HepG2 (cell line): ENCODE data around the gene NMRAL1. TPM values are rescaled to one million over a fixed set of nuclear protein-coding genes. Genes with fewer than 3 reads are reported as not detected.

Experiments used
- ATAC-seq: fragments of 200-7000 bp; cut with Tn5 transposase; 3 replicates; pipeline ENCODE4 v1.9.1; 2020; ENCODE audit warnings: mild to moderate bottlenecking, moderate library complexity
- BruUV-seq: library from RNA; stranded (reverse); fragments of 400-500 nt; replicated peaks from 2 replicates; lab custom pipeline; 2021; lab: Mats Ljungman, UMichigan
- CTCF ChIA-PET: fragments of 300-600 bp; formaldehyde crosslinking; extraction: SDS; loops from one replicate; lab custom pipeline; 2021; ENCODE audit warnings: low total read pairs, inconsistent platforms, low intra/inter-chr PET ratio; lab: Yijun Ruan, JAX
- POLR2A ChIA-PET: fragments of 350-600 bp; sonication (Branson Sonifier 250); formaldehyde crosslinking; loops from one replicate; lab custom pipeline; 2020; ENCODE audit warnings: antibody characterized with exemption, inconsistent platforms; lab: Yijun Ruan, JAX
- DNase-seq: peaks from one replicate; pipeline ENCODE4 v3.0.0-alpha.2; 2015; ENCODE audit warnings: low spot score
- FAIRE-seq: peaks from 3 replicates; lab custom pipeline; 2011; peaks lifted over from hg19 to GRCh38; lab: Jason Lieb, UNC
- H2AFZ ChIP-seq: one replicate; pipeline ENCODE4 v1.6.1; 2011; ENCODE audit warnings: low read length, inconsistent platforms
- H3K27ac ChIP-seq: fragments of 300-600 bp; 3 replicates; pipeline ENCODE4 v1.8.0; 2011; ENCODE audit warnings: mixed run types, mild to moderate bottlenecking, mixed read lengths, low read length, inconsistent platforms; ENCODE audit not compliant: insufficient read depth; ENCODE audit errors: extremely low read length
- H3K27me3 ChIP-seq, 2 experiments: fragments of 200-600 bp in 1 of 2; 2 replicates in 1 of 2; 3 replicates in 1 of 2; pipeline versions ENCODE4 v1.6.0 to v1.8.0; 2011; ENCODE audit warnings: low read length in 2 of 2, mild to moderate bottlenecking in 2 of 2, moderate library complexity in 2 of 2, inconsistent platforms in 1 of 2; ENCODE audit not compliant: insufficient read depth in 2 of 2, control insufficient read depth in 1 of 2
- H3K36me3 ChIP-seq, 2 experiments: fragments of 200-600 bp in 1 of 2; replicated peaks in 1 of 2; 2 replicates in 1 of 2; 3 replicates in 1 of 2; pipeline versions ENCODE4 v1.5.1 to v1.8.0; 2011; ENCODE audit warnings: low read length in 2 of 2, inconsistent platforms in 1 of 2; ENCODE audit not compliant: insufficient read depth in 2 of 2, control insufficient read depth in 1 of 2
- H3K4me1 ChIP-seq: 2 replicates; pipeline ENCODE4 v1.5.1; 2012; ENCODE audit warnings: low read length, inconsistent platforms; ENCODE audit not compliant: insufficient read depth
- H3K4me2 ChIP-seq: 2 replicates; pipeline ENCODE4 v1.6.0; 2011; ENCODE audit warnings: low read depth, low read length, inconsistent platforms
- H3K4me3 ChIP-seq, 3 experiments: fragments of 200-600 bp in 1 of 3; sonication (generic), shearing (Covaris generic) in 1 of 3; replicated peaks in 1 of 3; 2 replicates each; pipeline ENCODE4 v1.5.1; 2011 to 2016; ENCODE audit warnings: low read length in 3 of 3, inconsistent platforms in 2 of 3, low read depth in 2 of 3, mild to moderate bottlenecking in 2 of 3, control low read depth in 1 of 3, mixed read lengths in 1 of 3; ENCODE audit not compliant: insufficient read depth in 1 of 3
- H3K79me2 ChIP-seq: one replicate; pipeline ENCODE4 v1.6.1; 2011; ENCODE audit warnings: low read length, inconsistent platforms; ENCODE audit not compliant: insufficient read depth
- H3K9ac ChIP-seq: 2 replicates; pipeline ENCODE4 v1.6.0; 2011; ENCODE audit warnings: mild to moderate bottlenecking, low read depth, low read length, inconsistent platforms; ENCODE audit not compliant: insufficient read depth
- H3K9me3 ChIP-seq: 2 replicates; pipeline ENCODE4 v1.5.1; 2012; ENCODE audit warnings: mild to moderate bottlenecking, low read length
- H4K20me1 ChIP-seq: 2 replicates; pipeline ENCODE4 v1.6.0; 2011; ENCODE audit warnings: inconsistent platforms, mild to moderate bottlenecking, low read length, moderate library complexity; ENCODE audit not compliant: insufficient read depth
- ATF7-NPFF ChIP-seq: sonication (generic); formaldehyde crosslinking; IDR thresholded peaks from 2 replicates; pipeline ENCODE4 v1.8.1; 2023; ENCODE audit warnings: mild to moderate bottlenecking, low read depth, missing genetic modification reagents, moderate library complexity
- BCL6 ChIP-seq: IDR thresholded peaks from 2 replicates; pipeline ENCODE4 v1.6.1; 2016; ENCODE audit warnings: missing genetic modification reagents, missing compliant biosample characterization
- HCFC1 ChIP-seq: fragments of 150-350 bp; IDR thresholded peaks from 2 replicates; pipeline ENCODE4 v1.6.1; 2014; ENCODE audit warnings: low read depth, low read length
- HOXA7 ChIP-seq: sonication (generic); formaldehyde crosslinking; IDR thresholded peaks from 2 replicates; pipeline ENCODE4 v1.8.1; 2022; ENCODE audit warnings: mild to moderate bottlenecking, missing genetic modification reagents, moderate library complexity
- NAIF1 ChIP-seq: sonication (generic); formaldehyde crosslinking; IDR thresholded peaks from 2 replicates; pipeline ENCODE4 v1.5.0; 2020; ENCODE audit warnings: mild to moderate bottlenecking, missing genetic modification reagents, borderline replicate concordance
- NFRKB ChIP-seq: fragments of 450-650 bp; IDR thresholded peaks from 2 replicates; pipeline ENCODE4 v1.6.1; 2017
- SKI ChIP-seq: fragments of 450-650 bp; IDR thresholded peaks from one replicate; pipeline ENCODE4 v1.6.1; 2018; ENCODE audit warnings: mild to moderate bottlenecking; ENCODE audit not compliant: partially characterized antibody
- ZBTB1 ChIP-seq: sonication (generic); formaldehyde crosslinking; IDR thresholded peaks from 2 replicates; pipeline ENCODE4 v1.4.0; 2020; ENCODE audit warnings: missing genetic modification reagents, borderline replicate concordance
- ZBTB7A ChIP-seq: sonication (generic); formaldehyde crosslinking; IDR thresholded peaks from 2 replicates; pipeline ENCODE4 v1.8.0; 2022; ENCODE audit warnings: mild to moderate bottlenecking, missing genetic modification reagents
- ZKSCAN5 ChIP-seq: sonication (generic); formaldehyde crosslinking; IDR thresholded peaks from 2 replicates; pipeline ENCODE4 v1.5.1; 2020; ENCODE audit warnings: mild to moderate bottlenecking, missing genetic modification reagents
- ZNF251 ChIP-seq: sonication (generic); formaldehyde crosslinking; IDR thresholded peaks from 2 replicates; pipeline ENCODE4 v1.9.0; 2021; ENCODE audit warnings: mild to moderate bottlenecking, missing genetic modification reagents
- ZNF430 ChIP-seq: sonication (generic); formaldehyde crosslinking; IDR thresholded peaks from 2 replicates; pipeline ENCODE4 v1.9.0; 2021; ENCODE audit warnings: mild to moderate bottlenecking, missing genetic modification reagents
- WGBS: methylation state at CpG from one replicate; pipeline ENCODE4 v1.1.6; 2017; ENCODE audit warnings: low lambda C conversion rate; 5-methylcytosine and 5-hydroxymethylcytosine counted together
- in situ Hi-C: cut with HindIII; loops from 2 replicates; pipeline ENCODE4 v1.10.0; 2017; ENCODE audit warnings: low pct_unique_long_range_greater_than_20kb; ENCODE audit not compliant: extremely low pct_ligation_motif_present
- intact Hi-C: fragments of 100-400 bp; cut with micrococcal nuclease; formaldehyde crosslinking; loops from one replicate; pipeline ENCODE4 v1.10.0; 2022; ENCODE audit not compliant: unreplicated experiment
- polyA plus RNA-seq, 8 experiments: library from polyadenylated mRNA; depleted of rRNA in 3 of 8; stranded (reverse) in 7 of 8; unstranded in 1 of 8; fragments of >200 nt; fragmentation: Illumina TruSeq in 4 of 8; extraction: Trizol in 4 of 8; gene quantifications; 2 replicates each; pipeline versions ENCODE4 v1.2.1 to v1.2.3, GENCODE V29; 2011 to 2016; ENCODE audit warnings: low read depth in 4 of 8, missing spikeins in 1 of 8, mixed read lengths in 1 of 8; ENCODE audit not compliant: insufficient read depth in 1 of 8
- total RNA-seq, 5 experiments: library from RNA; depleted of rRNA; stranded (reverse); fragments of >200 nt; fragmentation: Illumina TruSeq; extraction: Trizol; gene quantifications; 2 replicates each; pipeline ENCODE4 v1.2.3, GENCODE V29; 2016; ENCODE audit warnings: low read depth in 1 of 5
- TF ChIP-seq, protein P1 (sequence below): sonication (generic); formaldehyde crosslinking; IDR thresholded peaks from 2 replicates; pipeline ENCODE4 v1.5.1; 2020; ENCODE audit warnings: missing genetic modification reagents, mild to moderate bottlenecking, borderline replicate concordance
- TF ChIP-seq, protein P2 (sequence below): sonication (generic); formaldehyde crosslinking; IDR thresholded peaks from 2 replicates; pipeline ENCODE4 v1.4.0; 2020; ENCODE audit warnings: missing genetic modification reagents
- TF ChIP-seq, protein P3 (sequence below): sonication (generic); formaldehyde crosslinking; IDR thresholded peaks from 2 replicates; pipeline ENCODE4 v1.4.0; 2020; ENCODE audit warnings: mild to moderate bottlenecking, missing genetic modification reagents, borderline replicate concordance

NMRAL1 gene
- total and polyA plus RNA-seq, 2 of the 13 experiments (the other 11 are each of a cell fraction or from before 2014, with no cell fraction given): 30.8 to 33.1 TPM

DNA sequence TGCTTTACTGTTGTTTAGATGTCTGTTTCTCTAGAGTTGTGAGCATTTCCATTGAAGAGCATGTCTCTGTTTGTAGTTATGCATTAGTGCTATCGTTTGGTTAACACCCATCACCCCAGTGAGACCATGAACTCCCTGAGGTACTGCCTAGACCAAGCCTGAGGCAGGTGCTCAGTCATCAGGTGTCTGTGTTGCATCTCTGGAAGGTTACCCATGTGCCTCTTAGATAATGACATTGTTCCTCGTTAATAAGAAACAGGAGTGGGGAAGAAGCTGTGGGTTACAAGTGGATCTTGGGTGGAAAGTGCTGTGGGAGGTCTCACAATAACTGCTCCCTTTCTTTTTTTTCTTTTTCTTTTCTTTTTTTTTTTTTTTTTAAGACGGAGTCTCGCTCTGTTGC is 30.4 kb downstream of the NMRAL1 start:
- no TSS peak for BruUV-seq
- no peaks in the 10 kb centered on the region for H3K79me2 ChIP-seq
- ATAC-seq (no peak), DNase-seq (no peak), FAIRE-seq (no peak)
- POLR2A ChIA-PET: interaction anchor here (1.7 kb wide), 1 partner anchor 18 kb away, joined by 3 read pairs; no protein-coding TSS in a partner anchor
- in situ Hi-C loops: no loop called here
- no peak overlapping the region for H3K4me2 ChIP-seq
- no peak for TF ChIP-seq BCL6
- TF ChIP-seq ZBTB1 (CRISPR knock-in tag): no peak
- TF ChIP-seq ATF7-NPFF: no peak
- TF ChIP-seq NFRKB: no peak
- no peak for TF ChIP-seq ZNF430 (CRISPR knock-in tag)
- TF ChIP-seq ZNF251 (CRISPR knock-in tag): no peak
- intact Hi-C loops: no loop called here
- CTCF ChIA-PET: no interaction called here
- H3K36me3 ChIP-seq: peaks cover 45 to 70% of the 10 kb centered on the region in 2 experiments
- H3K4me3 ChIP-seq: no peak overlapping the region
- H3K27ac ChIP-seq: no peak overlapping the region
- 91% methylated on average over 4 of the region's 4 CpGs for WGBS
- no peaks in the 10 kb centered on the region for H3K9me3 ChIP-seq
- no peaks in the 10 kb centered on the region for H4K20me1 ChIP-seq
- no peak overlapping the region for H3K9ac ChIP-seq
- no peaks in the 10 kb centered on the region for H3K27me3 ChIP-seq
- H2AFZ ChIP-seq: no peak overlapping the region
- no peaks in the 10 kb centered on the region for H3K4me1 ChIP-seq

DNA sequence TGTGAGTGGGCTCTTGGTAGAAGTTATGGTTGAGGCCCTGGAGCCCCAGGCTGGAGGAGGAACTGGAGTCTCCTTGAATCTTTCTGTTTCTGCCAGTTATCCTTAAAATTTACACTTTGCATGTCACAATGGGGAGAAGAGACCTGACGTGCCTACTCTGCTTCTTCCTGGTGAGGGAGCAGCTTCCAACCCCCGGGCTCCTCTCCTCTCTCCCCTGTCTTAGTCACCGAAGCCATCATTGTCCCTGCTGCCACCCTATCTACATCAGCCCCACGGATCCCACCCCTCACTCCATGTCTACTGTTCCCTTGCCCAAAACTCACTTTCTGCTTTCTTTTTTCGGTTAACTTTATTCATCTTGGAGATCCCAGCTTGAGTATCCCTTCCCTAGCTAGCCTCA is 31.2 kb downstream of the NMRAL1 start:
- BruUV-seq: no TSS peak
- FAIRE-seq (no peak), ATAC-seq (no peak), DNase-seq (no peak)
- 95% methylated on average over 5 of the region's 5 CpGs for WGBS
- Histone ChIP-seq H3K27me3 (no peaks in the 10 kb centered on the region), H3K9me3 (no peaks in the 10 kb centered on the region), H3K4me1 (no peaks in the 10 kb centered on the region), H3K79me2 (no peaks in the 10 kb centered on the region), H3K4me2 (no peak overlapping the region), H3K4me3 (no peak overlapping the region), H4K20me1 (no peaks in the 10 kb centered on the region), H3K9ac (no peak overlapping the region), H3K27ac (no peak overlapping the region), H2AFZ (no peak overlapping the region), H3K36me3 (peaks cover 42 to 67% of the 10 kb centered on the region in 2 experiments)
- POLR2A ChIA-PET: interaction anchor here (1.7 kb wide), 1 partner anchor 17 kb away, joined by 3 read pairs; no protein-coding TSS in a partner anchor
- in situ Hi-C loops (no loop called here), intact Hi-C loops (no loop called here)
- CTCF ChIA-PET: no interaction called here
- TF ChIP-seq ZKSCAN5 (no peak), HCFC1 (no peak), NAIF1 (CRISPR knock-in tag) (no peak), SKI (no peak), HOXA7 (CRISPR knock-in tag) (no peak), ZBTB7A (CRISPR knock-in tag) (no peak)
- TF ChIP-seq, protein P1, sequence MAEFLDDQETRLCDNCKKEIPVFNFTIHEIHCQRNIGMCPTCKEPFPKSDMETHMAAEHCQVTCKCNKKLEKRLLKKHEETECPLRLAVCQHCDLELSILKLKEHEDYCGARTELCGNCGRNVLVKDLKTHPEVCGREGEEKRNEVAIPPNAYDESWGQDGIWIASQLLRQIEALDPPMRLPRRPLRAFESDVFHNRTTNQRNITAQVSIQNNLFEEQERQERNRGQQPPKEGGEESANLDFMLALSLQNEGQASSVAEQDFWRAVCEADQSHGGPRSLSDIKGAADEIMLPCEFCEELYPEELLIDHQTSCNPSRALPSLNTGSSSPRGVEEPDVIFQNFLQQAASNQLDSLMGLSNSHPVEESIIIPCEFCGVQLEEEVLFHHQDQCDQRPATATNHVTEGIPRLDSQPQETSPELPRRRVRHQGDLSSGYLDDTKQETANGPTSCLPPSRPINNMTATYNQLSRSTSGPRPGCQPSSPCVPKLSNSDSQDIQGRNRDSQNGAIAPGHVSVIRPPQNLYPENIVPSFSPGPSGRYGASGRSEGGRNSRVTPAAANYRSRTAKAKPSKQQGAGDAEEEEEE (CRISPR knock-in tag): no peak
- TF ChIP-seq, protein P2, sequence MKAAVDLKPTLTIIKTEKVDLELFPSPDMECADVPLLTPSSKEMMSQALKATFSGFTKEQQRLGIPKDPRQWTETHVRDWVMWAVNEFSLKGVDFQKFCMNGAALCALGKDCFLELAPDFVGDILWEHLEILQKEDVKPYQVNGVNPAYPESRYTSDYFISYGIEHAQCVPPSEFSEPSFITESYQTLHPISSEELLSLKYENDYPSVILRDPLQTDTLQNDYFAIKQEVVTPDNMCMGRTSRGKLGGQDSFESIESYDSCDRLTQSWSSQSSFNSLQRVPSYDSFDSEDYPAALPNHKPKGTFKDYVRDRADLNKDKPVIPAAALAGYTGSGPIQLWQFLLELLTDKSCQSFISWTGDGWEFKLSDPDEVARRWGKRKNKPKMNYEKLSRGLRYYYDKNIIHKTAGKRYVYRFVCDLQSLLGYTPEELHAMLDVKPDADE (CRISPR knock-in tag): no peak
- TF ChIP-seq, protein P3, sequence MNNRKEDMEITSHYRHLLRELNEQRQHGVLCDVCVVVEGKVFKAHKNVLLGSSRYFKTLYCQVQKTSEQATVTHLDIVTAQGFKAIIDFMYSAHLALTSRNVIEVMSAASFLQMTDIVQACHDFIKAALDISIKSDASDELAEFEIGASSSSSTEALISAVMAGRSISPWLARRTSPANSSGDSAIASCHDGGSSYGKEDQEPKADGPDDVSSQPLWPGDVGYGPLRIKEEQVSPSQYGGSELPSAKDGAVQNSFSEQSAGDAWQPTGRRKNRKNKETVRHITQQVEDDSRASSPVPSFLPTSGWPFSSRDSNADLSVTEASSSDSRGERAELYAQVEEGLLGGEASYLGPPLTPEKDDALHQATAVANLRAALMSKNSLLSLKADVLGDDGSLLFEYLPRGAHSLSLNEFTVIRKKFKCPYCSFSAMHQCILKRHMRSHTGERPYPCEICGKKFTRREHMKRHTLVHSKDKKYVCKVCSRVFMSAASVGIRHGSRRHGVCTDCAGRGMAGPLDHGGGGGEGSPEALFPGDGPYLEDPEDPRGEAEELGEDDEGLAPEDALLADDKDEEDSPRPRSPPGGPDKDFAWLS (CRISPR knock-in tag): no peak
